ENCODE measurements around the gene EPO.
"Not testable (repeated sequence)": the region's sequence is repeated elsewhere in the genome, so short reads cannot be mapped to it uniquely, and the experiment has no call there.

The EPO gene

DNA sequence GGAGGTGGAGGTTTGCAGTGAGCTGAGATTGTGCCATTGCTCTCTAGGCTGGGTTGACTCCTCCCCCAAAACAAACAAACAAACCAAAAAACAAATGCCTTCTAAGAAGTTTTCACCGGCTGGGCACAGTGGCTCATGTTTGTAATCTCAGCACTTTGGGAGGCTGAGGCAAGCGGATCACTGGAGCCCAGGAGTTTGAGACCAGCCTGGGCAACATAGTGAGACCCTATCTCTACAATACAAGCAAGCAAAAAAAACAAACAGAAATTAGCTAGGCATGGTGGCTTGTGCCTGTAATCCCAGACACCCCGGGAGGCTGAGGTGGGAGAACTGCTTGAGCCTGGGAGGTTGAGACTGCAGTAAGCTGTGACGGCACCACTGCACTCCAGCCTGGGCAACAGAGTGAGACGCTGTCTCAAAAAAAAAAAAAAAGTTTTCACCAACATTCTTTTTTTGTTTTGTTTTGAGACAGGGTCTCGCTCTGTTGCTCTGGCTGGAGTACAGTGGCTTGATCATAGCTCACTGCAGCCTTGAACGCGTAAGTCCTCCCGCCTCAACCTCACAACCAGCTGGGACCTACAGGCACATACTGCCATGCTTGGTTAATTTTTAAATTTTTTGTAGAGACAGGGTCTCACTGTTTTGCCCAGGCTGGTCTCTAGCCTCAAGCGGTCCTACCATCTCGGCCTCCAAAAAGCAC, 11.8 kb downstream of the EPO start:
- DNase-seq (ENCODE audit: insufficient read length, low spot score), result no peak
- no peak for FAIRE-seq

DNA sequence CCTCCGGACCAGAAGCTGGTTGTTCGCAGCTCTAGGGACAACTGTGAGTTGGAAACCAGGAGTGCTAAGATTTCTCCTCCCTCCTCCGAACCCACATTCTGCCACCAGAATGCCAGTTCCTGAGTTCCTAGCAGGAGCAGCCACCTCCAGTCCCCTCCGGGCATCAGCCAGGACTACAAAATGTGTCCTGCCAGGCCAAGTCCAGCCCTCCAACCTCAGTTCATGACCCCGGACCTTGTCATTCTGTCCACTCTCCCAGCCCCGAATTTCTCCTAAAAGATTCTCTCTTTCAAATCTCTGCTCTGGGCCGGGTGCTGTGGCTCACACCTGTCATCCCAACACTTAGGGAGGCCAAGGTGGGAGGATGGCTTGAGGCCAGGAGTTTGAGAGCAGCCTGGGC, 15.5 kb downstream of the EPO start:
- FAIRE-seq (no peak), DNase-seq (ENCODE audit: insufficient read length, low spot score) (no peak)

DNA sequence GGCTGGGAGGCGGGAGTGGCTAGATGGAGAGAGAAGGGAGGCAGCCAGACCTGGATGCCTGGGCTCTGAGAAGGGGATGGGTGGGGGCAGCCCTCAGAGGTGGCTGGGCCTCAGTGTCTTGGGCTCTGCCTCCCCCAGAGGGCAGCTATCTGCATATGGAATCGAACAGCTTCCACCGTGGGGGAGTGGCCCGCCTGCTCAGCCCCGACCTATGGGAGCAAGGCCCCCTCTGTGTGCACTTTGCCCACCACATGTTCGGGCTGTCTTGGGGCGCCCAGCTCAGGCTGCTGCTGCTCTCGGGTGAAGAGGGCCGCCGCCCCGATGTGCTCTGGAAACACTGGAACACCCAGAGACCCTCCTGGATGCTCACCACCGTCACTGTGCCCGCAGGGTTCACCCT, 16.4 kb downstream of the EPO start:
- DNase-seq (ENCODE audit: insufficient read length, low spot score), result no peak
- no peak for FAIRE-seq

DNA sequence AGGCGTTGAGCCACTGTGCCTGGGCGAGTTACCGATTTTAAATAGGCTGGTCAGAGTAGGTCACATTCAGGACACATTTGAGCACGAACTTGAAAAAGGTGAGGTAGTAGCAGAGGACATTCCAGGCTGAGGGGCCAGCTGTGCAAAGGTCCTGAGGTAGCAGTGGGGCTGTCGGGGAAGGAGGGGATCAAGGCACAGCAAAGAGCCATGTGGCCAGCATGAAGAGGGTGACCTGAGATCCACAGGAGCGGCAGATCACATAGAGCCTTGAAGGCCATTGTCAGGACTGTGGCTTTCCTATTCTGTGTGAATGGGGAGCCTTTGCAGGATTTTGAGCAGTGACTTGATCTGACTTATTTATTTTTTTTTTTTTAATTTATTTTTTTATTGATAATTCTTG, 19.7 kb downstream of the EPO start:
- DNase-seq (ENCODE audit: insufficient read length, low spot score), result no peak
- FAIRE-seq, result no peak

DNA sequence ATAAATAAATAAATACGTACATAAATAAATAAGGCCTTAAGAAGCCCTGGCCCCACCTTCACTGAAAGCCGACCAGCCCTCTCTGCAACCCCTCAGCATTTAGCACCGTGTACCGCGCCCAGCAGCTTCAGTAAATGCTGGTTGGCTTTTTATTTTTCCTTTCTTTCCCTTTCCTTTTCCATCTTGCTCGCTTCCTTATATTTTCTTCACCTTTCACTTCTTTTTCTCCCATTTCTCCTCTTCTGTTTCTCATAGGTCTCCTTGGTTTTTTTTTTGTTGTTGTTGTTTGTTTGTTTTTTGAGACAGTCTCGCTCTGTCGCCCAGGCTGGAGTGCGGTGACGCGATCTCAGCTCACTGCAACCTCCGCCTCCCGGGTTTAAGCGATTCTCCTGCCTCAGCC, 24.3 kb downstream of the EPO start:
- DNase-seq (ENCODE audit: insufficient read length, low spot score) (no peak), FAIRE-seq (no peak)

DNA sequence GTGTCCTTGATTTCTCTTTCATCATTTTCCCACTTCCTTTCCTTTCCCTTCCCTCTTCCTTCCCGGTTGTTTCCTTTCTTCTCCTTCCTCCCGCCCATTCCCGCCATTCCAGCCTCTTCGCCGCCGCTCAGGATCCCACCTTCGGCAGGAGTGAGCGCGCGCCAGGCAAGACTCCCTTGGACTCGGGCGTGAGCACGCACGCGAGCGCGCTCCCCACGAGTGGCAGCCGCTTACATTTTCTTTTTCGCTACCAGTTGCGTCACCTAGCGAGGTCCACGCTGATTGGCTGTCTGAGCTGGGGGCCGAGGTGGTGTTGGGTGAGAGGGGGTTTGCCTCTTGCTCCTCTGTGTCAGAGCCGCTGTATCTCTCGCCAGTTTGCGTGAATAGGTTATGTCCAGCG, 24.9 kb downstream of the EPO start:
- no peak for DNase-seq (ENCODE audit: insufficient read length, low spot score)
- no peak for FAIRE-seq

DNA sequence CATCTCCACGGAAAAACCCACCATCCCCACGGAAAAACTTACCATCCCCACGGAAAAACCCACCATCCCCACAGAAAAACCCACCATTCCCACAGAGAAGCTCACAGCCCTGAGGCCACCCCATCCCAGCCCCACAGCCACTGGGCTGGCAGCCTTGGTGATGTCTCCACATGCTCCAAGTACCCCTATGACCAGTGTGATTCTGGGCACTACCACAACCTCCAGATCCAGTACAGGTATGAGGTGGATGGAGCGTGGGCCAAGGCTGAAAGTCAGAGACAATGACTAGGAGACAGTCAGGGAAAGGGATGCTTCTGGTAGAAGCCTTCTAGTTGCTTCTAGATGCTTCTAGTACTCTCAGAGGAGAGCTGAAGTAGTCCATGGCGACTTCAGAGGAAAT, 32.7 kb downstream of the EPO start:
- no peak for DNase-seq (ENCODE audit: insufficient read length, low spot score)
- FAIRE-seq, result no peak

DNA sequence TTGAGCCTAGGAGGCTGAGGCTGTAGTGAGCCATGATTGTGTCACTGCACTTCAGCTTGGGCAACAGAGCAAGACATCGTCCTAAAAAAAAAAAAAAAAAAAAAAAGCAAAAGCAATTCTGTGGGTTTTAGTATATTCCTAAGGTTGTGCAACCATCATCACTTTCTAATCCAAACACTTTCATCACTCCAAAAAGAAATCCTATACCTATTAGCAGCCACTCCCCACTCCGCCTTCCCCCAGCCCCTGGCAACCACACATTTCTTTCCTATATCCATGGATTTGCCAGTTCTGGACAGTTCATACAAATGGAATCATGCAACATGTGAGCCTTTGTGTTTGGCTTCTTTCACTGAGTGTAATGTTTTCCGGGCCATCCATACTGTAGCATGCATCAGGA, 33.5 kb downstream of the EPO start:
- FAIRE-seq (no peak), DNase-seq (ENCODE audit: insufficient read length, low spot score) (no peak)

DNA sequence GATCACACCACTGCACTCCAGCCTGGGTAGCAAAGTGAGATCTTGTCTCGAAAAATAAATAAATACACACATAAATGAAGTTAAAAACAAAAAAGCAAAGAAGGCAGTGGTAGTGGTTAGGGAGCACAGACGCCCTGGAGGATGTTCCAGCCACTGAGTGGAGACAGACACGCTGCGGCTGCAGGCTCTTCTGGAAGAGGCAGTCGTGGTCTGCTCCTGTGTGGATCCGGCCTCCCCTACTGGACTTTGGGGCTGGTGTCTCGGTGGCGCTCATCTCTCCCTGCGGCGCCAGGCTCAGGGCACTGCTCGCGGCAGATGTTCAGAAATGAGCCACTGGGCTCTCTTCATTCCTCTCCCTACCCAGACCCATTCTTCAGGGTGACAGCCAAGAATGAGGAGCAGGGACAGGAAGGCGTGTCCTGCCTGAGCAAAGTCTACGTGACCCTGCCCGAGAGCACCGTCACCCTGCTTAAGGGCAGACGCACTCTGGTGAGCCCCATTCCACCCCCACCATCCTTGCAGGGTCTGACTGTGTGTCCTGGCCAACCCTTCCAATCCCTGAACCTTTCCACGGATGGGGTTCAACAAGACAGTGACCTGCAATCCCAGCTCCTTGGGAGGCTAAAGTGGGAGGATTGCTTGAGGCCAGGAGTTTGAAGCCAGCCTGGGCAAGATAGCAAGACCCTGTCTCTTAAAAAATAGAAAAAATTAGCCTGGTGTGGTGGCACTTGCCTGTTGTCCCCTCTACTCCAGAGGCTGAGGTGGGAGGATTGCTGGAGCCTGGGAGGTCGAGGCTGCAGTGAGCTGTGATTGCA, 39.3 kb downstream of the EPO start:
- FAIRE-seq, result no peak
- no peak for DNase-seq (ENCODE audit: insufficient read length, low spot score)

GRCh38 chr7:100762841-100763240, 42.6 kb downstream of the EPO start:
- not testable (repeated sequence) for FAIRE-seq; DNase-seq (ENCODE audit: insufficient read length, low spot score)

DNA sequence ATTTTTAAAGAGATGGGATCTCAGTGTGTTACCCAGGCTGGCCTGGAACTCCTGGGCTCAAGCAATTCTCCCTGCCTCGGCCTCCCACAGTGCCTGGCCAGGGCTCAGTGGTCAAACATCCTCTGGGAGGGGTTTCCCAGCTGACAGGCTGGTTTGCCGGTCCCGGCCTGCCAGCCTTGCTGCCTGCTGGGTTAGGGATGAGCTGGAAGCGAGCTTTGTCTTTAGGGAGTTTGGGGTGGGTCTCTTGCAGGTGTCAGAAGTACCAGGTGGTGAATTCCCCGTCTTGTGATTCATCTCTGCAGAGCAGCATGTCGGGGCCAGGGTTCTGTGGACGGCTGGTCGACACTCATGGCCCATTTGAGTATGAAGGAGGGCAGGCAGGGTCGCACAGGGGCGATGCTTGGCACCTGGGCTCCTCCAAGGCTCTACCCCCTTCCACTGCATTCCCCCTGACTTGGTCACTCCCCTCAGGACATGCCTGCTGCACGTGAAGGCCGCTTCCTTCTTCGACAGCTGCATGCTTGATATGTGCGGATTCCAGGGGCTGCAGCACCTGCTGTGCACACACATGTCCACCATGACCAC, 43.4 kb downstream of the EPO start:
- FAIRE-seq, result no peak
- DNase-seq (ENCODE audit: insufficient read length, low spot score), result no peak

GRCh38 chr7:100764841-100765240, 44.6 kb downstream of the EPO start:
- DNase-seq (ENCODE audit: insufficient read length, low spot score), result no peak
- no peak for FAIRE-seq

- FAIRE-seq, result no peak
- DNase-seq (ENCODE audit: insufficient read length, low spot score), result no peak
Observed at GRCh38 chr7:100765250-100765649, 45.0 kb downstream of the EPO start.

DNA sequence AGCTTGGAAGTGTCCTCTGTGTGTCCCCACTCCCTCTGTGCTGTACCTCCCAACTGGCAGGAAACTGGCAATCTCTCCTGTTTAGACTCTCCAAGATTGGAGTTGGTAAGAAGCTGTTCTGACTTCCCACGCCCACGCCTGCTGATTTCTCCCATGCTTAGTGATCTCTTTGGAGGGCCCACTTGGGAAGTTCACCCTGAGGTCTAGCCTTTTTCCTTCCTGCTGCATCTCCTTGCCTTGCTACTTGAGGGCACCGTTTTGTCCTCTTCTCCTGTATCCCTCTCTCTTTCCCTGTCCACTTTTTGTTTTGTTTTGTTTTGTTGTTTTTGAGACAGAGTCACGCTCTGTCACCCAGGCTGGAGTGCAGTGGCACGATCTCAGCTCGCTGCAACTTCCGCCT, 48.5 kb downstream of the EPO start:
- FAIRE-seq (no peak), DNase-seq (ENCODE audit: insufficient read length, low spot score) (no peak)

All from GM19239 (cell line).